OCI-M2 (cell line): Measurements from ENCODE around the gene FIGN.

Experiments used
- DNase-seq: peaks from one replicate; lab custom pipeline; 2025; ENCODE audit not compliant: unreplicated experiment; lab: John Stamatoyannopoulos, UW

FIGN gene

GRCh38 chr2:163711699-163712098 lies 24.1 kb downstream of the FIGN start:
- DNase-seq, result no peak

DNA sequence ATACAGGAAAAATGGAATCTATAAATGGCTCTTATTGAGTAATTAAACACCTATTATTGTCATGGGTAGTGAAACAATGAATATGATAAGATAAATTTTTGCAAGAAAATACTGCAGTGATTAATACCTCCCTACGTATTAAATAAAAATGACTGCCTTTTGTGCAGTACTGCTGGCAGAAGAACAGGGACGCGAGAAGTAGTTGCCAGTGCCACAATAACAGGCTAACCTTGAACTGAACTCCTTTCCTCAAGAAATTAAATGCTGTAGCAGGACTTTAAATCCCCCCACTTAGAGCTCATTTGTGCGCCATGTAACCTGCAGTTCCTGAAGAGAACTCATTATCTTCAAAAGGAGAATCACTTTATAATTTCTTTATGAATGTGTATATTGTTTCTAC lies 24.6 kb downstream of the FIGN start:
- DNase-seq, result no peak

- no peak for DNase-seq
Observed at GRCh38 chr2:163709270-163709669, 26.5 kb downstream of the FIGN start.

DNA sequence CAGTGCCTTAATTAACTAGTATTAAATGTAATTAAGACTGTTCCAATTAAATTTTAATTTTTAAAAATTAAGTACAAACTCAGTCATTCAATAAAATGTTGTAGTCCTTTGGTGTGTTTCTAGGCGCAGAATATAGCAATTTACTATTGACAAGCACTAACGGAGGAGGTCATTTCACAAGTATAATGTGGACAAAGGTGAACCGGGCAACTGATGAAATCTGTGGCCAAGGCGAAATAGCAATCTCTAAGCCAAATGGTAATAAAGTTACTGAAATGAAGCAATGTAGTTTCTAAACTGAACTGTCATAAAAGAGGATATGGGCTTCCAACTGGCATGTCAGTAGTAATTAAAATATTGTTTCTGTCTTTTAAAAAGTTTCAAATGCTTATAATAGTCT lies 27.5 kb downstream of the FIGN start:
- no peak for DNase-seq

GRCh38 chr2:163703386-163703785 lies 32.4 kb downstream of the FIGN start:
- no peak for DNase-seq

DNA sequence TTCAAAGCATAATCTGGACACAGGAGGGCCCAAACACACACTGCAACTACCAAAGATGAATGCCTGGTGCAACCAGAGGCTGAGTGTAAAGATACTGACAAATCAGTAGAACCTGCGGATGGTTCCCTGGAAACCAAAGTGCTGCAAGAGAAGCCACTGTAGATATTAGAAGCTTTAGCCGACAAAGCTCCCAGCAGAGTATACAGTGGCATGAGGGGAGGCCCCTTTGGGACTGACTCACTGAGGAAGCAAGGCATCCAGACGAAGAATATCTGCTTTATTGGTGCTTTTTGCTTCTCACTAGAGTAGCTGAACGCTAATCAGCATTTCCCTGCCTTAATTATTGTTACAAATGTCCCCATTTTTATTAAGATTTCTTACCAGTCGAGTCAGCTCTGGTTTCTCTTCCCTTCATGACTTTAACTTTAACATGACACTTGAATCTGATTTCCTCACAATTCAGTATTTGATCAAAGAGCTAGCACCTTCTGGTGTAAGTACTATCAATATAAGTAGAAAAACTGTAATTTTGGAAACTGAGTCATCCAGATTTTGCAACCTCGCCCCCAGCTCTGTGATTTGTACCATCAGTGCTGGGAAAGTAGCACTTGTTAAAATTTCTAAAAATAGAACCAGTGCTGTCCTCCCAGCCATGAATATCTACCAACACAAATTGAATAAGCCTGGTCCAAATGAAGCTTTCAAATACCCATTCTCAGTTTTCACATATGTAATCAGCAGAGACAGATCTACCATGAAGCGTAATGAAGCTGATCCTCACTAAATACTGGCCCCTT lies 34.2 kb downstream of the FIGN start:
- no peak for DNase-seq

DNA sequence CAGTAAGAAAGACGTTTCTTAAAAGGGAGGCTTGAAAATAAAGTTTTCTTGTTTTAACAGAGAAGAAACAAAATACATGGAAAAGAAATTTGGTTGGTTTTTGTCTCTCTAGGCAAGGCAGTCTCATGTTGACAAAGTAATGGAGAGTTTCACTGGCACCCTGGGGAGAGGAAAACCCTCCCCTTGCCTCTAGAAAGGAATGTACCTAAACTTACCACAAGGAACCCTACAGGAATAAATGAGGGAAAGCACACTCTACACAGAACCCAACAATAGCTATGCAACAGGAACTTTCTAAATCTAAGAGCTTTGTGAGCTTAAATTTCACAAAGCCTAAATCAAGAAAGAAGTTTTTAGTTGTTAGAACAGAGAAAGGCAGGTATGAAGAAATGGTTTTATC lies 37.0 kb downstream of the FIGN start:
- DNase-seq, result no peak

- DNase-seq, result no peak
Observed at GRCh38 chr2:163697846-163698637, 37.8 kb downstream of the FIGN start.

GRCh38 chr2:163697429-163697828 lies 38.4 kb downstream of the FIGN start:
- no peak for DNase-seq

- no peak for DNase-seq
Observed at GRCh38 chr2:163693484-163693883, 42.3 kb downstream of the FIGN start.

GRCh38 chr2:163692611-163693482 lies 43.0 kb downstream of the FIGN start:
- DNase-seq, result no peak

DNA sequence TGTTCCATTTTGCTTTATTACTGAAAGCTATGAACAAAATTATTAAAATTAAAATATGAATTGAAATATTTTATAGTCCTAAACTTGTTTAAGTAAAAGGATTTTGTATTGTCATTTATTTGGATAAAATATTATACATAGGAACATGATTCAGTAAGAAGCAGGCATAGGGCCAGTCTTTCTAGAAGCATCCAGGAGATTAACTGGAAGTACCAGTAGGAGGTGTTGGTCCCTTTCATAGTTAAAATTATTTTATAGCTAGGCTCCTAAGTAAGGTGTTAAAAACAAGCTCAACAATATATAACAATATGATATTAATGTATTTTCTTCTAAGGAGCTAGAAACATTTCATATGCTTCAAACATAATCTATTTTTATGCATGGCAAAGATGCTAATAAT lies 43.7 kb downstream of the FIGN start:
- DNase-seq, result no peak

DNA sequence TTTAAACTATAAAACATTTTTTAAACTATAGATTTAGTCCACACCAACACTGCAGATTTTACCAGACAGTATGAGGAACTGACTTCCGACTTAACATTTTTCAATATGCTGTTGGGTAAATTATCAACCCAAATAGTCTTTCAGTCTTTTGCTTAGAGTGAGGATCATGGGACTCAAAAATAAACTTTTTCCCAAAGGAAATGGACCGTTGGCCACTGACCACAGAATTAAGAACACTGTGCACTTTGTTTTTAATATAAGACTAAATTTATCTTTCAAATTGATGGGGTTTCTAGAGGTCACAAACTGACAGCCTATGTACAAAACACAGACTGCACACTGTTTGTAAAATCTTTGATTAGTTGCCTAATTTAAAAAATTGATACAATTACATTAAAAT lies 44.9 kb downstream of the FIGN start:
- DNase-seq, result no peak

GRCh38 chr2:163687217-163687616 lies 48.6 kb downstream of the FIGN start:
- no peak for DNase-seq

DNA sequence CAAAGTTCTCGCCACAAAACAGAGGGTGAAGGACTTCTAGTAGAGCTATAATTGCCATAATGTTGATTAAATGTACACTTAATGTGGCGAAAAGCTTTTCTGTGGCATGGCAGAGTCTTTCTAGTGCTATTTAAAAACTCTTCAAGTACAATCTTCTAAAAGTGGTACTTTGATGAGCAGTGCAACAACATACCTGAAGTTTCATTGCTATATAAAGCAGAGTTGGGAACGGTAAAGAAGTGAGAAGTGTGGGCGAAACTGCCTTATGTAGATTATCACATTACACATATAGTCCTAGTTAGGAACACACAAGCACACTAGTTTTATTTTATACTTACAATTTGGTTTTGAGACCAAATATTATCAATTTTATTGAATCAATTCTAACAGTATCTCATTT lies 49.5 kb downstream of the FIGN start:
- DNase-seq, result no peak

GRCh38 chr2:163682695-163683094 lies 53.1 kb downstream of the FIGN start:
- no peak for DNase-seq

DNA sequence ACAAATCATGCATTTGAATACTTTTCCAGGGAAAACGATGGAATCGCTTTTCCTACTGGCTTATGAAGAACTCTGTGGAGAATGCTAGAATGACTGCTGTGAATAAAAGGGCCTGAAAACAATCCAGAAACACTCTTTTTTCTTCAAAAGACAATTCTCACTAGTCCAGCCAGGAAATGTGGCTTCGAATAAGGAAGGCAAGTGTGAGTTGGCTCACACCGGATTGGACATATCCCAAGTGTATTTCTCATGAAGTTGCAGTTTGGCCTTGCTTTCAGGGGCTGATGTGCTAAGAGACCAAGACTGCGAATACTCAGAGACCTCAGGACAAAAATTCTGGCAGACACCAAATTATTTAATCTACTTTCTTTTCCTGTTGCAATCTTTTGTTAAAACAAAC lies 54.1 kb downstream of the FIGN start:
- DNase-seq, result no peak

DNA sequence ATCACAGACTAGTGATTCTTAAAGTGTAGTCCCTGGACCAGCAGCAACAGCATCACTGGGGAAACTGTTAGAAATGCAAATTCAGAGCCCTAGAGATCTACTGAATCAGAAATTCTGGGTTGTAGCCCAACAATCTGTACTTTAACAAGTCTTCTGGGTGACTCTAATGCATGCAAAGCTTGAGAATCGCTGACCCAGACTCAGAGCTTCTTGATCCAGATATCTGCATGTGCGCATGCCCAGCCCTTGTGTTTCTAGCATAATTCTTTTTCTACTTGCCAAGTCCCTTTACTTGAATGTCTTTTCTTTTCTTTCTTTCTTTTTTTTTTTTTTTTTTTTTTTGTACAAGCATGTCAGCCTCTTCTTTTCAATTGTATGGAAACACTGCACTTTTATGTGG lies 60.4 kb downstream of the FIGN start:
- DNase-seq, result no peak

- DNase-seq, result no peak
Observed at GRCh38 chr2:163673522-163673921, 62.3 kb downstream of the FIGN start.

- DNase-seq, result no peak
Observed at GRCh38 chr2:163670929-163671328, 64.9 kb downstream of the FIGN start.

DNA sequence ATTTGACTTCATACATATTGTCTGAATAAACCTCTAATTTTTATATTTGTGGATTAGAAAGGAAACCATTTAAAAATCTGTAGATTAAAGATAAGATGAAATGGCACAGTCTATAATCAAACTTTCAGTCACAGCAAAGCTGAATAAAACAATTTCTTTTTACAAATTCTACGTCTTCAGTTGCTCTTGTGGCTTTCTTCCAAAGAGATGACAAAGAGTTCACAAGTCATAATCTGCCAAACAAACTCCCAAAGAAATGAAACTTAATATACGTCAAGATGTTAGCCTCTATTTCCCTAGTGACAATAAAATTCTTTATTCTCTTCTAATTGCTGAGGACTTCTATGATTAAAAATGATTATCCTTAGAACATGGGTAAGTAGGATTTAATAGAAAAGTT lies 66.3 kb downstream of the FIGN start:
- DNase-seq, result no peak
